CD8-positive, alpha-beta memory T cell (primary cell): ENCODE measurements around the gene CTSA. TPM values are rescaled to one million over a fixed set of nuclear protein-coding genes. Genes with fewer than 3 reads are reported as not detected.
A peak's percentile ranks its signal among the peaks of the same experiment; 100 is the strongest.

Experiments
- CTCF ChIA-PET: fragments of 350-600 bp; sonication (Branson Sonifier 250); formaldehyde crosslinking; loops from one replicate; lab custom pipeline; 2021; ENCODE audit warnings: antibody characterized with exemption; lab: Charles Lee
- POLR2A ChIA-PET: fragments of 350-600 bp; sonication (Branson Sonifier 250); formaldehyde crosslinking; loops from one replicate; lab custom pipeline; 2021; ENCODE audit warnings: antibody characterized with exemption; lab: Charles Lee
- DNase-seq, 5 donors: peaks; one replicate each; pipeline versions ENCODE4 v3.0.0 to v3.0.0-alpha.2; 2020 to 2022; ENCODE audit warnings: mixed read lengths in 1 of 5
- H3K27ac ChIP-seq: one replicate; pipeline ENCODE4 v1.7.0; 2013; ENCODE audit warnings: low read depth, mild to moderate bottlenecking, low read length, moderate library complexity
- H3K27me3 ChIP-seq: 2 replicates; pipeline ENCODE4 v1.7.0; 2013; ENCODE audit warnings: low read length, mild to moderate bottlenecking; ENCODE audit not compliant: insufficient read depth, poor library complexity, severe bottlenecking
- H3K36me3 ChIP-seq: 2 replicates; pipeline ENCODE4 v1.7.0; 2013; ENCODE audit warnings: mild to moderate bottlenecking, low read length, moderate library complexity; ENCODE audit not compliant: insufficient read depth
- H3K4me1 ChIP-seq: 2 replicates; pipeline ENCODE4 v1.7.0; 2013; ENCODE audit warnings: mild to moderate bottlenecking, low read length, moderate library complexity; ENCODE audit not compliant: insufficient read depth
- H3K4me3 ChIP-seq: 2 replicates; pipeline ENCODE4 v1.7.0; 2013; ENCODE audit warnings: mild to moderate bottlenecking, low read length
- H3K9me3 ChIP-seq: 2 replicates; pipeline ENCODE4 v1.7.0; 2013; ENCODE audit warnings: mild to moderate bottlenecking, low read length
- H3K27ac Mint-ChIP-seq, 8 donors: one replicate each; pipeline ENCODE4 v1.8.0; 2020 to 2021; ENCODE audit warnings: mixed read lengths in 8 of 8, mild to moderate bottlenecking in 6 of 8, inconsistent platforms in 3 of 8, moderate library complexity in 3 of 8
- H3K27me3 Mint-ChIP-seq, 2 donors: one replicate each; pipeline ENCODE4 v1.8.0; 2020 to 2021; ENCODE audit warnings: mixed read lengths in 2 of 2, mild to moderate bottlenecking in 1 of 2, moderate library complexity in 1 of 2
- H3K36me3 Mint-ChIP-seq, 3 donors: one replicate each; pipeline ENCODE4 v1.8.0; 2020 to 2021; ENCODE audit warnings: mixed read lengths in 3 of 3, inconsistent platforms in 1 of 3, mild to moderate bottlenecking in 1 of 3
- H3K4me1 Mint-ChIP-seq, 3 donors: one replicate each; pipeline ENCODE4 v1.8.0; 2020 to 2021; ENCODE audit warnings: mixed read lengths in 3 of 3, inconsistent platforms in 1 of 3, mild to moderate bottlenecking in 1 of 3
- H3K4me3 Mint-ChIP-seq, 7 donors: one replicate each; pipeline ENCODE4 v1.8.0; 2020 to 2021; ENCODE audit warnings: mixed read lengths in 7 of 7, mild to moderate bottlenecking in 6 of 7, moderate library complexity in 4 of 7, inconsistent platforms in 2 of 7
- H3K9me3 Mint-ChIP-seq, 5 donors: one replicate each; pipeline ENCODE4 v1.8.0; 2020 to 2022; ENCODE audit warnings: mixed read lengths in 5 of 5, mild to moderate bottlenecking in 3 of 5, moderate library complexity in 2 of 5, inconsistent platforms in 1 of 5
- polyA plus RNA-seq: library from polyadenylated mRNA; unstranded; fragments of 300-500 nt; fragmentation: Illumina TruSeq; gene quantifications from one replicate; pipeline ENCODE4 v1.2.3, GENCODE V29; 2021
- total RNA-seq, 2 experiments: library from RNA; stranded (reverse); gene quantifications; one replicate each; pipeline ENCODE4 v1.2.3, GENCODE V29; 2021

CTSA gene
- total and polyA plus RNA-seq, 3 experiments from 2014 or later: 81.1 to 219 (median 82.1) TPM

- POLR2A ChIA-PET: no interaction called here
- CTCF ChIA-PET: no interaction called here
- peaks cover 26% of the 10 kb centered on the region for H3K4me1 ChIP-seq
- no peaks in the 10 kb centered on the region for H3K36me3 ChIP-seq
- H3K27ac ChIP-seq: no peak overlapping the region
- no peak for DNase-seq
- Mint-ChIP-seq H3K27me3 (peaks cover 0 to 2% of the 10 kb centered on the region in 2 donors), H3K4me1 (peaks cover 29 to 62% (median 53%) of the 10 kb centered on the region in 3 donors), H3K36me3 (peaks cover 0 to 18% (median 10%) of the 10 kb centered on the region in 3 donors), H3K9me3 (no peaks in the 10 kb centered on the region), H3K27ac (no peak overlapping the region), H3K4me3 (no peak overlapping the region)
- H3K9me3 ChIP-seq: no peaks in the 10 kb centered on the region
- no peak overlapping the region for H3K4me3 ChIP-seq
- H3K27me3 ChIP-seq: no peaks in the 10 kb centered on the region
Observed at GRCh38 chr20:45859916-45860315, 31.2 kb upstream of the CTSA start.

- CTCF ChIA-PET: no interaction called here
- Histone ChIP-seq H3K4me3 (no peak overlapping the region), H3K36me3 (no peaks in the 10 kb centered on the region), H3K4me1 (peaks cover 23% of the 10 kb centered on the region), H3K9me3 (no peaks in the 10 kb centered on the region), H3K27me3 (no peaks in the 10 kb centered on the region), H3K27ac (no peak overlapping the region)
- H3K27me3 Mint-ChIP-seq: peaks cover 0 to 2% of the 10 kb centered on the region in 2 donors
- H3K36me3 Mint-ChIP-seq: peaks cover 0 to 15% (median 10%) of the 10 kb centered on the region in 3 donors
- H3K4me3 Mint-ChIP-seq: peak overlapping the region in 3 of 7 donors; percentile 4 to 69 (median 17)
- no peak for DNase-seq
- POLR2A ChIA-PET: no interaction called here
- peaks cover 25 to 54% (median 46%) of the 10 kb centered on the region in 3 donors for H3K4me1 Mint-ChIP-seq
- no peaks in the 10 kb centered on the region for H3K9me3 Mint-ChIP-seq
- H3K27ac Mint-ChIP-seq: peak overlapping the region in 1 of 8 donors; percentile 83
Observed at GRCh38 chr20:45860560-45861220, 30.4 kb upstream of the CTSA start.

DNA sequence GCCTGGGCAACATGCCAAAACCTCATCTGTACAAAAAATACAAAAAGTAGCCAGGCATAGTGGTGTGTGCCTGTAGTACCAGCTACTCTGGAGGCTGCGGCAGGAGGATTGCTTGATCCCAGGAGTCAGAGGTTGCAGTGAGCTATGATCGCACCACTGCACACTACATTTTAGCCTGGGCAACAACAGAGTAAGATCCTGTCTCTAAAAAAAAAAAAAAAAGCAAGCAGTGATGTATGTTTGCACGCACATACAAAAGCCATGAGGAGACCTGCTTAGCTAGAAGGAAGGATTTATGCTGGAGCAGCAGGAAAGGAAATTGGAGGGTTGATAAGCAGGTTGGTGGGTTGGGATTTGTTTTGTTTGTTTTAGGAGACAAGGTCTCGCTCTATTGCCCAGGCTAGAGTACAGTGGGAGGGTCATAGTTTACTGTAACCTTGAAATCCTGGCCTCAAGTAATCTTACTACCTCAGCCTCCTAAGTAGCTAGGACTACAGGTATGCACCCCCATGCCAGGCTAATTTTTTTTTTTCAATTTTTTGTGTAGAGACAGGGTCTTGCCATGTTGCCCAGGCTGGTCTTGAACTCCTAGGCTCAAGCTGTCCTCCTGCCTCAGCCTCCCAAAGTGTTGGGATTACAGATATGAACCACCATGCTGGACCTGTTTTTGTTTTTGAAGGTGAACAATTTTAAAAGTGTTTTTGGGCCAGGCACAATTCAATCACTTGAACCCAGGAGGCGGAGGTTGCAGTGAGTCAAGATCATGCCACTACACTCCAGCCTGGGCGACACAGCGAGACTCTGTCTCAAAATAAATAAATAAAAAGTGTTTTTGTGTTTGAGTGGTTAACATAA, 29.7 kb upstream of the CTSA start:
- peaks cover 20 to 47% (median 38%) of the 10 kb centered on the region in 3 donors for H3K4me1 Mint-ChIP-seq
- Histone ChIP-seq H3K27me3 (no peaks in the 10 kb centered on the region), H3K4me3 (no peak overlapping the region), H3K27ac (no peak overlapping the region), H3K4me1 (peaks cover 15% of the 10 kb centered on the region), H3K36me3 (no peaks in the 10 kb centered on the region), H3K9me3 (no peaks in the 10 kb centered on the region)
- no peaks in the 10 kb centered on the region for H3K9me3 Mint-ChIP-seq
- CTCF ChIA-PET: interaction anchor here (1.1 kb wide), 1 partner anchor 62 kb away, joined by 3 read pairs; no protein-coding TSS in a partner anchor
- peaks cover 0 to 2% of the 10 kb centered on the region in 2 donors for H3K27me3 Mint-ChIP-seq
- no peak for DNase-seq
- H3K4me3 Mint-ChIP-seq: no peak overlapping the region
- H3K36me3 Mint-ChIP-seq: peaks cover 0 to 13% (median 10%) of the 10 kb centered on the region in 3 donors
- POLR2A ChIA-PET: no interaction called here
- peak overlapping the region in 2 of 8 donors; percentile 40 to 46 for H3K27ac Mint-ChIP-seq

DNA sequence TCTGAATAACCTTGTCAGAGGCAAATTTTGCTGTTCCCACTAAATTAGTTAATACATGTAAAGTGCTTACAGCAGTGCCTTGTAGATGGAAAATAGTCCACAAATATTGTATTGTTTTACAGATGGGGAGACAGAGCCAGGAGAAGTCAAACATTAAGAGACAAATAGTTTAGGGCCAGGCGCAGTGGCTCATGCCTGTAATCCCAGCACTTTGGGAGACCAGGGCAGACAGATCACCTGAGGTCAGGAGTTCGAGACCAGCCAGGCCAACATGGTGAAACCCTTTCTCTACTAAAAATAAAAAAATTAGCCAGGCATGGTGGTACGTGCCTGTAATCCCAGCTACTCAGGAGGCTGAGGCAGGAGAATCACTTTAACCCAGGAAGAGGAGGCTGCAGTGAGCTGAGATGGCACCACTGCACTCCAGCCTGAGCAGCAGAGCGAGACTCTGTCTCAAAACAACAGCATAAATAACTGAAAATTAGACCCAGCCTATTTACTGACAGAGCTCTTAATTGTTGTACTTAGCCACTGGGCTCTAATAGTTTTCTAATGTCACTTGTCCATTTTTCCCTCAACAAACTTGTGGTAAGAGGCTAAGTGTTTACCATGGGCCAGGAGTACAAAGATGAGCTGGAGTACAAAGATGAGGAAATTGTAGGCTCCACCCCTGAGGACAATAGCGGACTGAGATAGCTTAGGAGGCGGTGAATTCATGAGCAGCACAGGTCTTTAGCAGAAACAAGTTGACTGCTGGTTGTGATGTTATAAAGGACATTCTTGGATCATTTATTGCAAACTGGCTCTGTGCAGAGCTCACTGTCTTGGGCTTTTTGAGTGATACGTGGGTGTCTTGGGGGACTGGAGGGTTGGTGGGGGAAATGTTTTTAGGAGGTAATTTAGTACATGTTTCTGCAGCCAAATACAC, 27.3 kb upstream of the CTSA start:
- Histone ChIP-seq H3K36me3 (no peaks in the 10 kb centered on the region), H3K4me1 (peaks cover 2% of the 10 kb centered on the region), H3K4me3 (no peak overlapping the region), H3K27ac (no peak overlapping the region), H3K9me3 (no peaks in the 10 kb centered on the region), H3K27me3 (no peaks in the 10 kb centered on the region)
- H3K27ac Mint-ChIP-seq: peak overlapping the region in 1 of 8 donors; percentile 23
- POLR2A ChIA-PET: no interaction called here
- H3K4me1 Mint-ChIP-seq: peaks cover 4 to 23% (median 15%) of the 10 kb centered on the region in 3 donors
- DNase-seq: no peak
- H3K27me3 Mint-ChIP-seq: peaks cover 0 to 2% of the 10 kb centered on the region in 2 donors
- no peaks in the 10 kb centered on the region for H3K9me3 Mint-ChIP-seq
- CTCF ChIA-PET: interaction anchor here (1.5 kb wide), 1 partner anchor 7 kb away, joined by 4 read pairs; no protein-coding TSS in a partner anchor
- no peak overlapping the region for H3K4me3 Mint-ChIP-seq
- peaks cover 0 to 10% (median 0%) of the 10 kb centered on the region in 3 donors for H3K36me3 Mint-ChIP-seq

GRCh38 chr20:45866454-45866853, 24.7 kb upstream of the CTSA start:
- ChIA-PET POLR2A (interaction anchor here (0.7 kb wide), 1 partner anchor 49 kb away, joined by 6 read pairs; no protein-coding TSS in a partner anchor), CTCF (no interaction called here)
- Histone ChIP-seq H3K9me3 (no peaks in the 10 kb centered on the region), H3K27ac (no peak overlapping the region), H3K27me3 (no peaks in the 10 kb centered on the region), H3K4me3 (no peak overlapping the region), H3K4me1 (no peaks in the 10 kb centered on the region), H3K36me3 (no peaks in the 10 kb centered on the region)
- Mint-ChIP-seq H3K27ac (no peak overlapping the region), H3K36me3 (peaks cover 0 to 6% (median 2%) of the 10 kb centered on the region in 3 donors), H3K4me3 (no peak overlapping the region), H3K27me3 (no peaks in the 10 kb centered on the region), H3K4me1 (no peaks in the 10 kb centered on the region), H3K9me3 (no peaks in the 10 kb centered on the region)
- no peak for DNase-seq

DNA sequence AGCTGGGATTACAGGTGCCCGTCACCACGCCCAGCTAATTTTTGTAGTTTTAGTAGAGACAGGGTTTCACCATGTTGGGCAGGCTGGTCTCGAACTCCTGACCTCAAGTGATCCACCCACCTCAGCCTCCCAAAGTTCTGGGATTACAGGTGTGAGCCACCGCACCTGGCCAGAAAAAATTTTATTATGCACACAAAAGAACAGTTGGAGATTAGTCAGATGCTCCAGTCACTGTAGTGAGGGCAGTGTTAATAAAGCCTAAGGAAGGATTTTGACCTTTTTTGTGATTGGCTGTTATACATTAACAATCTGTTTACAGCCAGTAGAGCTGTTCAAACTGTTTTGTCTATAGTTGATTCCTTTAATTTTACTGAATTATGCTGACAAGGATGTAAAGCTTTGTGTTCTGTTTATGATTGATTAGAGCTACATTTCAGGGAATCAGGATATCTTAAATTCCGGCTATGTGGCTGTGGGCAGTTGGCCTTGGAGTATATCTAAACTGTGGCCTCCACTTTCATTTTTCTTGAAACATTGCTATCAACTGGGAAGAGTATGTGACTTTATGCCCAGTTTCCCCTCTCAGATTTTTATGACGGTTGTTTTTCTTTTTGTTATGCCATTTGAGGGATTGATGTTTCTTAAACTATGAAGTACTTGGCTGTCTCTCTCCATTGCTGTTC, 23.9 kb upstream of the CTSA start:
- no peaks in the 10 kb centered on the region for H3K27me3 Mint-ChIP-seq
- H3K4me3 ChIP-seq: no peak overlapping the region
- no peaks in the 10 kb centered on the region for H3K4me1 ChIP-seq
- H3K9me3 ChIP-seq: no peaks in the 10 kb centered on the region
- no peak overlapping the region for H3K4me3 Mint-ChIP-seq
- H3K27ac Mint-ChIP-seq: no peak overlapping the region
- DNase-seq: no peak
- no peak overlapping the region for H3K27ac ChIP-seq
- ChIA-PET POLR2A (interaction anchor here (0.7 to 0.8 kb wide), 2 partner anchors 11 to 48 kb away, joined by 3 to 6 read pairs; no protein-coding TSS in a partner anchor), CTCF (interaction anchor here (1.0 to 1.1 kb wide), 2 partner anchors 25 to 43 kb away, joined by 3 to 4 read pairs; no protein-coding TSS in a partner anchor)
- H3K36me3 Mint-ChIP-seq: peaks cover 0 to 6% (median 5%) of the 10 kb centered on the region in 3 donors
- no peaks in the 10 kb centered on the region for H3K27me3 ChIP-seq
- no peaks in the 10 kb centered on the region for H3K4me1 Mint-ChIP-seq
- H3K9me3 Mint-ChIP-seq: no peaks in the 10 kb centered on the region
- no peaks in the 10 kb centered on the region for H3K36me3 ChIP-seq

DNA sequence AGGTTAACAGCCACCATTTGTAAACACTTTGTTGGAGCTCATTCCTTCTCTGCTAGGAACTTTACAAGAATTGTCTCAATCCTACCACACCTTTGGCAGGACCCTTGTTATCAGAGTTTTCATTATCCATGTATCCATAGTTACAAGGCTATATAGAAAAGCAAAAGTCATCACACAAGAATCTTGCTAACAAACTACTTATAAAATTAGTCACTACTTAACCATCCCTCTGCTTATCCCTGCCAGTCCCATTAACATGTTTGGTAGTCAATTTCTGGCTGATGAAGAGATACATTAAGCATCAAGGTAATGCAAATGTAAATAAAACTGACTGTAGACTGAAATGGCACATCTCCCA, 23.3 kb upstream of the CTSA start:
- H3K4me3 ChIP-seq: no peak overlapping the region
- H3K4me1 ChIP-seq: no peaks in the 10 kb centered on the region
- CTCF ChIA-PET: interaction anchor here (1.0 to 1.1 kb wide), 2 partner anchors 25 to 43 kb away, joined by 3 to 4 read pairs; no protein-coding TSS in a partner anchor
- Mint-ChIP-seq H3K4me3 (no peak overlapping the region), H3K27me3 (no peaks in the 10 kb centered on the region), H3K27ac (no peak overlapping the region), H3K36me3 (peaks cover 0 to 8% (median 7%) of the 10 kb centered on the region in 3 donors), H3K9me3 (no peaks in the 10 kb centered on the region), H3K4me1 (no peaks in the 10 kb centered on the region)
- no peaks in the 10 kb centered on the region for H3K27me3 ChIP-seq
- no peak for DNase-seq
- H3K9me3 ChIP-seq: no peaks in the 10 kb centered on the region
- POLR2A ChIA-PET: interaction anchor here (0.8 kb wide), 1 partner anchor 12 kb away, joined by 3 read pairs; no protein-coding TSS in a partner anchor
- no peak overlapping the region for H3K27ac ChIP-seq
- H3K36me3 ChIP-seq: no peaks in the 10 kb centered on the region
